ENCODE results near the gene SLC9C1.

DNA sequence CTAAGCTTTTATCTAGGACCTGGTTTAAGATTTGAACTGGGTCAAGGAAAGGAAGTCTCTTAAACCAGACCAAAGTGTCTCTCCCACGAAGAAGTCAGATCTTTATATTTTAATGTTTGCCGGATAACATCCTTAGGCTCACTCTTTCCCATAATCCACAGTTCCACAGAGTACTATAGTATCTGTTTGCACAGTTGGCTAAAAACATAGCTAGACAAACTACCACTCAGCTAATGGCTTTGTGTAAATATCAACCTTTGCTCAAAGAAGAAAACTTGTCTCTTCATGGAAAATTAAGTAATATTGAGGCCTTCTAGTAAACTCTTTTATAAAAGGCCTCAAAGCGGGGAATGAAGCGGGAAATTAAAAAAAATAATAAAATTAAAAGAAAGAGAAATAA, 13.5 kb upstream of the SLC9C1 start:
- TF ChIP-seq CTCF (conservative IDR thresholded peaks at IDR 0.05; ENCODE audit: low read depth, low read length) = no peak
- no peak for TF ChIP-seq EZH2 (IDR thresholded peaks at IDR 0.05; ENCODE audit: borderline replicate concordance, low read depth, low read length, poor library complexity, severe bottlenecking)

Data from A673 (cell line).